ENCODE data around the gene FERMT3. TPM values are rescaled to one million over a fixed set of nuclear protein-coding genes. Genes with fewer than 3 reads are reported as not detected.

FERMT3 gene
- total and polyA plus RNA-seq, 2 of the 13 experiments (the other 11 are each of a cell fraction or from before 2014, with no cell fraction given): 0.29 TPM; not detected in 1

GRCh38 chr11:64225608-64226506 lies 19.3 kb downstream of the FERMT3 start, which contains the start of the genes NUDT22 and TRPT1 (continued):
- TF ChIP-seq, protein P1, sequence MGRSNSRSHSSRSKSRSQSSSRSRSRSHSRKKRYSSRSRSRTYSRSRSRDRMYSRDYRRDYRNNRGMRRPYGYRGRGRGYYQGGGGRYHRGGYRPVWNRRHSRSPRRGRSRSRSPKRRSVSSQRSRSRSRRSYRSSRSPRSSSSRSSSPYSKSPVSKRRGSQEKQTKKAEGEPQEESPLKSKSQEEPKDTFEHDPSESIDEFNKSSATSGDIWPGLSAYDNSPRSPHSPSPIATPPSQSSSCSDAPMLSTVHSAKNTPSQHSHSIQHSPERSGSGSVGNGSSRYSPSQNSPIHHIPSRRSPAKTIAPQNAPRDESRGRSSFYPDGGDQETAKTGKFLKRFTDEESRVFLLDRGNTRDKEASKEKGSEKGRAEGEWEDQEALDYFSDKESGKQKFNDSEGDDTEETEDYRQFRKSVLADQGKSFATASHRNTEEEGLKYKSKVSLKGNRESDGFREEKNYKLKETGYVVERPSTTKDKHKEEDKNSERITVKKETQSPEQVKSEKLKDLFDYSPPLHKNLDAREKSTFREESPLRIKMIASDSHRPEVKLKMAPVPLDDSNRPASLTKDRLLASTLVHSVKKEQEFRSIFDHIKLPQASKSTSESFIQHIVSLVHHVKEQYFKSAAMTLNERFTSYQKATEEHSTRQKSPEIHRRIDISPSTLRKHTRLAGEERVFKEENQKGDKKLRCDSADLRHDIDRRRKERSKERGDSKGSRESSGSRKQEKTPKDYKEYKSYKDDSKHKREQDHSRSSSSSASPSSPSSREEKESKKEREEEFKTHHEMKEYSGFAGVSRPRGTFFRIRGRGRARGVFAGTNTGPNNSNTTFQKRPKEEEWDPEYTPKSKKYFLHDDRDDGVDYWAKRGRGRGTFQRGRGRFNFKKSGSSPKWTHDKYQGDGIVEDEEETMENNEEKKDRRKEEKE (IDR thresholded peaks at IDR 0.05): no peak
- TF ChIP-seq PCBP1 (IDR thresholded peaks at IDR 0.05; ENCODE audit: borderline replicate concordance, low read depth, low read length): 0 out of 2 replicates have a peak, but pooled peaks have one; percentile 25
- no peak for TF ChIP-seq FOXJ3 (CRISPR knock-in tag; IDR thresholded peaks at IDR 0.05; ENCODE audit: borderline replicate concordance)
- TF ChIP-seq MLX (CRISPR knock-in tag; IDR thresholded peaks at IDR 0.05): no peak
- no peak for TF ChIP-seq TRIM24 (CRISPR knock-in tag; IDR thresholded peaks at IDR 0.05)
- TF ChIP-seq AKAP8 (CRISPR knock-in tag; IDR thresholded peaks at IDR 0.05): no peak; the same call in 1 of the 2 replicates
- no peak for TF ChIP-seq ZNF383 (CRISPR knock-in tag; IDR thresholded peaks at IDR 0.05; ENCODE audit: borderline replicate concordance)
- no peak; the same call in 1 of the 2 replicates for TF ChIP-seq ZNF451 (CRISPR knock-in tag; IDR thresholded peaks at IDR 0.05)
- peak; percentile 28; the same call in 1 of the 2 replicates for TF ChIP-seq ZKSCAN8 (CRISPR knock-in tag; IDR thresholded peaks at IDR 0.05; ENCODE audit: borderline replicate concordance)
- no peak for TF ChIP-seq SIX4 (CRISPR knock-in tag; IDR thresholded peaks at IDR 0.05)
- TF ChIP-seq ZNF343 (CRISPR knock-in tag; IDR thresholded peaks at IDR 0.05): no peak; the same call in 1 of the 2 replicates
- TF ChIP-seq ZNF577 (CRISPR knock-in tag; IDR thresholded peaks at IDR 0.05; ENCODE audit: borderline replicate concordance, low read depth): no peak
- no peak for TF ChIP-seq ZFP62 (CRISPR knock-in tag; IDR thresholded peaks at IDR 0.05)
- no peak for TF ChIP-seq AHR (CRISPR knock-in tag; IDR thresholded peaks at IDR 0.05)
- peak in 1 of 2 experiments; percentile 71; a peak in 2 of 4 replicates for TF ChIP-seq KLF16 (CRISPR knock-in tag; IDR thresholded peaks at IDR 0.05)
- no peak for TF ChIP-seq NBN (conservative IDR thresholded peaks at IDR 0.05)
- TF ChIP-seq GTF3A (CRISPR knock-in tag; conservative IDR thresholded peaks at IDR 0.05): no peak; the same call in 1 of the 2 replicates
- TF ChIP-seq, protein P2, sequence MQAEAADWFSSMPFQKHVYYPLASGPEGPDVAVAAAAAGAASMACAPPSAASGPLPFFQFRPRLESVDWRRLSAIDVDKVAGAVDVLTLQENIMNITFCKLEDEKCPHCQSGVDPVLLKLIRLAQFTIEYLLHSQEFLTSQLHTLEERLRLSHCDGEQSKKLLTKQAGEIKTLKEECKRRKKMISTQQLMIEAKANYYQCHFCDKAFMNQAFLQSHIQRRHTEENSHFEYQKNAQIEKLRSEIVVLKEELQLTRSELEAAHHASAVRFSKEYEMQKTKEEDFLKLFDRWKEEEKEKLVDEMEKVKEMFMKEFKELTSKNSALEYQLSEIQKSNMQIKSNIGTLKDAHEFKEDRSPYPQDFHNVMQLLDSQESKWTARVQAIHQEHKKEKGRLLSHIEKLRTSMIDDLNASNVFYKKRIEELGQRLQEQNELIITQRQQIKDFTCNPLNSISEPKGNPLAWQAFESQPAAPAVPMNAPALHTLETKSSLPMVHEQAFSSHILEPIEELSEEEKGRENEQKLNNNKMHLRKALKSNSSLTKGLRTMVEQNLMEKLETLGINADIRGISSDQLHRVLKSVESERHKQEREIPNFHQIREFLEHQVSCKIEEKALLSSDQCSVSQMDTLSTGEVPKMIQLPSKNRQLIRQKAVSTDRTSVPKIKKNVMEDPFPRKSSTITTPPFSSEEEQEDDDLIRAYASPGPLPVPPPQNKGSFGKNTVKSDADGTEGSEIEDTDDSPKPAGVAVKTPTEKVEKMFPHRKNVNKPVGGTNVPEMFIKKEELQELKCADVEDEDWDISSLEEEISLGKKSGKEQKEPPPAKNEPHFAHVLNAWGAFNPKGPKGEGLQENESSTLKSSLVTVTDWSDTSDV (CRISPR knock-in tag; IDR thresholded peaks at IDR 0.05): no peak
- no peak; the same call in 1 of the 2 replicates for TF ChIP-seq ZBTB20 (CRISPR knock-in tag; IDR thresholded peaks at IDR 0.05; ENCODE audit: borderline replicate concordance, low read depth)
- TF ChIP-seq ZNF329 (CRISPR knock-in tag; IDR thresholded peaks at IDR 0.05; ENCODE audit: low read depth): no peak
- TF ChIP-seq PPARG (CRISPR knock-in tag; conservative IDR thresholded peaks at IDR 0.05): peak; percentile 24; the same call in 1 of the 2 replicates
- no peak for TF ChIP-seq ZKSCAN5 (CRISPR knock-in tag; IDR thresholded peaks at IDR 0.05)
- TF ChIP-seq BRD4 (CRISPR knock-in tag; IDR thresholded peaks at IDR 0.05): no peak
- 0 out of 2 replicates have a peak, but pooled peaks have one; percentile 46 for TF ChIP-seq RELA (CRISPR knock-in tag; IDR thresholded peaks at IDR 0.05)
- TF ChIP-seq SRSF9 (IDR thresholded peaks at IDR 0.05; ENCODE audit: borderline replicate concordance, insufficient read depth, low read depth, low read length, poor library complexity, severe bottlenecking): no peak
